Natural killer cell treated with Interleukin-12 subunit alpha and Interleukin-12 subunit beta and Interleukin-15 and Interleukin-18, amount 100 ng/mL, for 72 hours (primary cell): ENCODE data around the gene HSPH1. TPM values are rescaled to one million over a fixed set of nuclear protein-coding genes. Genes with fewer than 3 reads are reported as not detected.

Source experiments
- ATAC-seq, 2 donors: fragments of 150-1000 bp; cut with Tn5 transposase in 1 of 2; sonication (Bioruptor Pico), chemical (Tn5 transposase) in 1 of 2; 2 replicates each; pipeline ENCODE4 v1.10.0; 2021
- DNase-seq: peaks from one replicate; pipeline ENCODE4 v3.0.0; 2022; ENCODE audit warnings: low spot score
- H3K27ac Mint-ChIP-seq, 2 donors: 1 replicate in 1 of 2; 2 replicates in 1 of 2; pipeline ENCODE4 v1.8.0; 2022; ENCODE audit warnings: mixed read lengths in 2 of 2, mild to moderate bottlenecking in 1 of 2, moderate library complexity in 1 of 2
- H3K27me3 Mint-ChIP-seq, 2 donors: 1 replicate in 1 of 2; 2 replicates in 1 of 2; pipeline ENCODE4 v1.8.0; 2022; ENCODE audit warnings: mixed read lengths in 2 of 2
- H3K36me3 Mint-ChIP-seq: one replicate; pipeline ENCODE4 v1.8.0; 2022; ENCODE audit warnings: mixed read lengths
- H3K4me1 Mint-ChIP-seq, 2 donors: 1 replicate in 1 of 2; 2 replicates in 1 of 2; pipeline ENCODE4 v1.8.0; 2022; ENCODE audit warnings: low read depth in 2 of 2, mixed read lengths in 2 of 2, mild to moderate bottlenecking in 1 of 2
- H3K4me3 Mint-ChIP-seq: one replicate; pipeline ENCODE4 v1.8.0; 2022; ENCODE audit warnings: mixed read lengths
- H3K9me3 Mint-ChIP-seq: 2 replicates; pipeline ENCODE4 v1.8.0; 2022; ENCODE audit warnings: mixed read lengths
- total RNA-seq, 2 donors: library from RNA; stranded (reverse); gene quantifications; one replicate each; pipeline ENCODE4 v1.2.3, GENCODE V29; 2022

The HSPH1 gene
- total RNA-seq, 2 donors from 2014 or later = 128 to 207 TPM

GRCh38 chr13:31134039-31134711 lies 27.5 kb downstream of the HSPH1 start:
- Mint-ChIP-seq H3K4me1 (peaks cover 8 to 10% of the 10 kb centered on the region in 2 donors), H3K27ac (no peak overlapping the region), H3K4me3 (no peak overlapping the region), H3K36me3 (peaks cover 31% of the 10 kb centered on the region), H3K27me3 (peaks cover 0 to 1% of the 10 kb centered on the region in 2 donors), H3K9me3 (no peaks in the 10 kb centered on the region)
- DNase-seq (no peak), ATAC-seq (no peak)

- no peak overlapping the region for H3K4me3 Mint-ChIP-seq
- peaks cover 8 to 10% of the 10 kb centered on the region in 2 donors for H3K4me1 Mint-ChIP-seq
- no peak for ATAC-seq
Observed at GRCh38 chr13:31133621-31134020, 28.1 kb downstream of the HSPH1 start.

GRCh38 chr13:31131470-31131961 lies 30.2 kb downstream of the HSPH1 start:
- Mint-ChIP-seq H3K4me3 (no peak overlapping the region), H3K4me1 (peaks cover 8 to 10% of the 10 kb centered on the region in 2 donors), H3K27me3 (peaks cover 10 to 22% of the 10 kb centered on the region in 2 donors), H3K27ac (no peak overlapping the region), H3K36me3 (peaks cover 6% of the 10 kb centered on the region), H3K9me3 (no peaks in the 10 kb centered on the region)
- DNase-seq (no peak), ATAC-seq (no peak)

More at GRCh38 chr13:31133621-31134020, 28.1 kb downstream of the HSPH1 start:
- no peak for DNase-seq
- Mint-ChIP-seq H3K27ac (no peak overlapping the region), H3K27me3 (peaks cover 4 to 7% of the 10 kb centered on the region in 2 donors), H3K36me3 (peaks cover 26% of the 10 kb centered on the region), H3K9me3 (no peaks in the 10 kb centered on the region)

- Mint-ChIP-seq H3K27me3 (peaks cover 22 to 36% of the 10 kb centered on the region in 2 donors), H3K36me3 (no peaks in the 10 kb centered on the region), H3K4me1 (peaks cover 8% of the 10 kb centered on the region in 2 donors), H3K27ac (no peak overlapping the region), H3K4me3 (no peak overlapping the region), H3K9me3 (no peaks in the 10 kb centered on the region)
- DNase-seq (no peak), ATAC-seq (no peak)
Observed at GRCh38 chr13:31129419-31129818, 32.3 kb downstream of the HSPH1 start.

- no peak for ATAC-seq
- no peak overlapping the region for H3K4me3 Mint-ChIP-seq
- H3K36me3 Mint-ChIP-seq = no peaks in the 10 kb centered on the region
- no peak overlapping the region for H3K27ac Mint-ChIP-seq
- H3K9me3 Mint-ChIP-seq = no peaks in the 10 kb centered on the region
- no peak for DNase-seq
- H3K27me3 Mint-ChIP-seq = peaks cover 42 to 68% of the 10 kb centered on the region in 2 donors
- H3K4me1 Mint-ChIP-seq = no peaks in the 10 kb centered on the region
Observed at GRCh38 chr13:31124204-31124603, 37.5 kb downstream of the HSPH1 start.

GRCh38 chr13:31122544-31123260 lies 39.0 kb downstream of the HSPH1 start:
- no peak for ATAC-seq
- no peak overlapping the region for H3K27ac Mint-ChIP-seq
- H3K9me3 Mint-ChIP-seq = no peaks in the 10 kb centered on the region

GRCh38 chr13:31122143-31122542 lies 39.6 kb downstream of the HSPH1 start:
- DNase-seq (no peak), ATAC-seq (no peak)
- no peaks in the 10 kb centered on the region for H3K4me1 Mint-ChIP-seq

More at GRCh38 chr13:31122544-31123260, 39.0 kb downstream of the HSPH1 start:
- H3K27me3 Mint-ChIP-seq = peaks cover 43 to 65% of the 10 kb centered on the region in 2 donors
- H3K4me3 Mint-ChIP-seq = no peak overlapping the region
- no peaks in the 10 kb centered on the region for H3K36me3 Mint-ChIP-seq
- H3K4me1 Mint-ChIP-seq = no peaks in the 10 kb centered on the region
- DNase-seq = no peak

GRCh38 chr13:31121379-31122140 lies 40.1 kb downstream of the HSPH1 start:
- H3K4me3 Mint-ChIP-seq = no peak overlapping the region
- peaks cover 48 to 66% of the 10 kb centered on the region in 2 donors for H3K27me3 Mint-ChIP-seq
- H3K27ac Mint-ChIP-seq = no peak overlapping the region
- no peak for DNase-seq
- no peak for ATAC-seq
- H3K9me3 Mint-ChIP-seq = no peaks in the 10 kb centered on the region
- H3K36me3 Mint-ChIP-seq = no peaks in the 10 kb centered on the region
- H3K4me1 Mint-ChIP-seq = no peaks in the 10 kb centered on the region

More at GRCh38 chr13:31122143-31122542, 39.6 kb downstream of the HSPH1 start:
- H3K27ac Mint-ChIP-seq = no peak overlapping the region
- no peaks in the 10 kb centered on the region for H3K36me3 Mint-ChIP-seq
- no peak overlapping the region for H3K4me3 Mint-ChIP-seq
- peaks cover 47 to 66% of the 10 kb centered on the region in 2 donors for H3K27me3 Mint-ChIP-seq
- H3K9me3 Mint-ChIP-seq = no peaks in the 10 kb centered on the region

GRCh38 chr13:31119966-31120700 lies 41.6 kb downstream of the HSPH1 start:
- Mint-ChIP-seq H3K27me3 (peaks cover 42 to 71% of the 10 kb centered on the region in 2 donors), H3K36me3 (no peaks in the 10 kb centered on the region), H3K27ac (no peak overlapping the region), H3K4me1 (no peaks in the 10 kb centered on the region), H3K4me3 (no peak overlapping the region), H3K9me3 (no peaks in the 10 kb centered on the region)
- DNase-seq (no peak), ATAC-seq (no peak)

- ATAC-seq (no peak), DNase-seq (no peak)
- no peak overlapping the region for H3K27ac Mint-ChIP-seq
- H3K4me1 Mint-ChIP-seq = no peaks in the 10 kb centered on the region
- H3K4me3 Mint-ChIP-seq = no peak overlapping the region
- H3K36me3 Mint-ChIP-seq = no peaks in the 10 kb centered on the region
- H3K9me3 Mint-ChIP-seq = no peaks in the 10 kb centered on the region
- H3K27me3 Mint-ChIP-seq = peaks cover 38 to 72% of the 10 kb centered on the region in 2 donors
Observed at GRCh38 chr13:31119526-31119925, 42.2 kb downstream of the HSPH1 start.

GRCh38 chr13:31116224-31116623 lies 45.5 kb downstream of the HSPH1 start:
- H3K27me3 Mint-ChIP-seq = peaks cover 33 to 80% of the 10 kb centered on the region in 2 donors
- H3K36me3 Mint-ChIP-seq = no peaks in the 10 kb centered on the region
- DNase-seq (no peak), ATAC-seq (no peak)
- H3K27ac Mint-ChIP-seq = no peak overlapping the region
- H3K4me1 Mint-ChIP-seq = no peaks in the 10 kb centered on the region
- H3K4me3 Mint-ChIP-seq = no peak overlapping the region
- H3K9me3 Mint-ChIP-seq = no peaks in the 10 kb centered on the region

- no peak for DNase-seq
- ATAC-seq = no peak
- Mint-ChIP-seq H3K9me3 (no peaks in the 10 kb centered on the region), H3K27me3 (peaks cover 33 to 74% of the 10 kb centered on the region in 2 donors), H3K4me3 (no peak overlapping the region), H3K36me3 (no peaks in the 10 kb centered on the region), H3K4me1 (no peaks in the 10 kb centered on the region), H3K27ac (no peak overlapping the region)
Observed at GRCh38 chr13:31115616-31116015, 46.1 kb downstream of the HSPH1 start.

- ATAC-seq (no peak), DNase-seq (no peak)
- no peaks in the 10 kb centered on the region for H3K36me3 Mint-ChIP-seq
- peaks cover 31 to 70% of the 10 kb centered on the region in 2 donors for H3K27me3 Mint-ChIP-seq
- H3K4me3 Mint-ChIP-seq = no peak overlapping the region
- no peaks in the 10 kb centered on the region for H3K4me1 Mint-ChIP-seq
- H3K27ac Mint-ChIP-seq = no peak overlapping the region
- no peaks in the 10 kb centered on the region for H3K9me3 Mint-ChIP-seq
Observed at GRCh38 chr13:31114641-31115040, 47.1 kb downstream of the HSPH1 start.
